HG02973 (cell line): ENCODE data around the gene PRUNE1.
A peak's percentile ranks its signal among the peaks of the same experiment; 100 is the strongest.

ENCODE experiments used
- ATAC-seq: cut with Tn5 transposase; IDR thresholded peaks from one replicate; pipeline ENCODE4 v1.9.1; 2021; ENCODE audit warnings: moderate library complexity; ENCODE audit not compliant: unreplicated experiment

Gene PRUNE1

GRCh38 chr1:151005729-151006319 lies 2.4 kb upstream of the PRUNE1 start:
- no peak for ATAC-seq

GRCh38 chr1:151006327-151007052 lies 1.8 kb upstream of the PRUNE1 start, which contains the start of gene MINDY1:
MINDY1 (minus strand) TSS chr1:151006902; CDS start chr1:151002617, 4,285 bp downstream.
- no peak for ATAC-seq

- no peak for ATAC-seq
Measured at GRCh38 chr1:151007853-151008243, 401 bp upstream of the PRUNE1 start.

- no peak for ATAC-seq
Measured at GRCh38 chr1:151009206-151009587, 948 bp downstream of the PRUNE1 start.

- no peak for ATAC-seq
Measured at GRCh38 chr1:151009674-151010345, 1.6 kb downstream of the PRUNE1 start.

GRCh38 chr1:151010346-151010726 lies 2.1 kb downstream of the PRUNE1 start:
- no peak for ATAC-seq

- ATAC-seq = no peak
Measured at GRCh38 chr1:151011154-151011850, 3.1 kb downstream of the PRUNE1 start.

- ATAC-seq = no peak
Measured at GRCh38 chr1:151012684-151013471, 4.6 kb downstream of the PRUNE1 start.

- ATAC-seq = no peak
Measured at GRCh38 chr1:151013518-151013917, 5.3 kb downstream of the PRUNE1 start.

GRCh38 chr1:151024540-151025146 lies 16.4 kb downstream of the PRUNE1 start:
- ATAC-seq = no peak

GRCh38 chr1:151026460-151026859 lies 18.2 kb downstream of the PRUNE1 start:
- no peak for ATAC-seq

- ATAC-seq = no peak
Measured at GRCh38 chr1:151032164-151032563, 23.9 kb downstream of the PRUNE1 start.

GRCh38 chr1:151035167-151035566 lies 26.9 kb downstream of the PRUNE1 start:
- ATAC-seq = no peak

- ATAC-seq = no peak
Measured at GRCh38 chr1:151036356-151036755, 28.1 kb downstream of the PRUNE1 start, which contains the start of gene BNIPL. BNIPL (plus strand) TSS chr1:151036586; CDS start chr1:151036726, 140 bp downstream.

- ATAC-seq = no peak
Measured at GRCh38 chr1:151037032-151037431, 28.8 kb downstream of the PRUNE1 start.

GRCh38 chr1:151039521-151039920 lies 31.3 kb downstream of the PRUNE1 start:
- ATAC-seq = no peak

- no peak for ATAC-seq
Measured at GRCh38 chr1:151043163-151043562, 34.9 kb downstream of the PRUNE1 start.

- ATAC-seq = peak; percentile 36
Measured at GRCh38 chr1:151047591-151047924, 39.3 kb downstream of the PRUNE1 start, which contains the start of gene C1orf56. C1orf56 (plus strand) TSS chr1:151047751; CDS start chr1:151047848, 97 bp downstream.

GRCh38 chr1:151047925-151048644 lies 39.8 kb downstream of the PRUNE1 start:
- peak; percentile 63 for ATAC-seq

GRCh38 chr1:151048645-151049032 lies 40.4 kb downstream of the PRUNE1 start:
- ATAC-seq = no peak
